Measurements from ENCODE around the gene CDK14. TPM values are rescaled to one million over a fixed set of nuclear protein-coding genes. Genes with fewer than 3 reads are reported as not detected.

The CDK14 gene
- polyA plus RNA-seq, 3 donors: 1.7 to 2.5 (median 2.1) TPM

- WGBS (ENCODE audit: insufficient coverage): 100% methylated on average over 1 of the region's 3 CpGs
- H3K27me3 Mint-ChIP-seq (ENCODE audit: low read depth in 3 of 3): no peaks in the 10 kb centered on the region
These were observed 16.1 kb upstream of the CDK14 start for GRCh38 chr7:90580051-90580450.

DNA sequence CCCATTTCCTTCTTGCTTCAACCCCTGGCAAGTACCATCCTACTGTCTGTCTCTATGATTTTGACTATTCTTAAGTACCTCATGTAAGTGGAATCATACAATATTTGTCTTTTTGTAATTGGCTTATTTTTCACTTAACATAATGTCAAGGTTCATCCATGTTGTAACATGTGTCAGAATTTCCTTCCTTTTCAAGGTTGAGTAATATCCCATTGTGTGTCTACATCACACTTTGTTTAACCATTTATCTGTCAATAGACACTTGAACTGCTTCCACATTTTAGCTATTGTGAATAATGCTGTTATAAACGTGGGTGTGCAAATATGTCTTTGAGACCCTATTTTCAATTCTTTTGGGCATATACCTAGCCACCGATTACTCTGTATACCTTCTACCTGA, 14.0 kb upstream of the CDK14 start:
- Histone ChIP-seq H3K9me3 (replicated peaks in 1 of 2; ENCODE audit: control insufficient read depth in 1 of 2, insufficient read depth in 1 of 2, low read length in 2 of 2) (no peaks in the 10 kb centered on the region), H3K9ac (ENCODE audit: insufficient read depth, low read length, poor library complexity, severe bottlenecking) (no peak overlapping the region), H3K27ac (ENCODE audit: low read depth in 1 of 2, low read length in 2 of 2) (peak overlapping the region in 1 of 2 donors; percentile 58), H3K4me2 (replicated peaks; ENCODE audit: extremely low read depth, low read length, poor library complexity, severe bottlenecking) (peak overlapping the region; percentile 0), H3K36me3 (replicated peaks in 1 of 2; ENCODE audit: control insufficient read depth in 1 of 2, insufficient read depth in 2 of 2, low read length in 2 of 2) (no peaks in the 10 kb centered on the region), H3K27me3 (ENCODE audit: control insufficient read depth in 2 of 2, insufficient read depth in 2 of 2, low read length in 2 of 2) (no peaks in the 10 kb centered on the region), H3K4me1 (ENCODE audit: control insufficient read depth in 1 of 2, insufficient read depth in 2 of 2, low read length in 2 of 2) (peaks cover 34 to 40% of the 10 kb centered on the region in 2 donors), H2AFZ (ENCODE audit: insufficient read depth, low read depth, low read length, poor library complexity, severe bottlenecking) (no peak overlapping the region), H3K79me2 (ENCODE audit: insufficient read depth, low read length) (no peaks in the 10 kb centered on the region), H3K4me3 (replicated peaks in 1 of 3; ENCODE audit: low read depth in 2 of 3, low read length in 3 of 3) (no peak overlapping the region), H4K20me1 (ENCODE audit: insufficient read depth, low read length) (no peaks in the 10 kb centered on the region)
- WGBS (ENCODE audit: insufficient coverage): no CpG with 5 or more reads among the region's 2 CpGs
- peaks cover 0 to 2% of the 10 kb centered on the region in 2 donors for H3K36me3 Mint-ChIP-seq
- peaks cover 0 to 3% (median 0%) of the 10 kb centered on the region in 3 donors for H3K27me3 Mint-ChIP-seq (ENCODE audit: low read depth in 3 of 3)
- H3K9me3 Mint-ChIP-seq: peaks cover 0 to 7% (median 2%) of the 10 kb centered on the region in 7 donors
- intact Hi-C loops (cut with micrococcal nuclease): no loop called here
- no peak overlapping the region for H3K4me3 Mint-ChIP-seq
- peak; percentile 58 to 83 (median 77) for DNase-seq
- peak overlapping the region; percentile 67 to 92 (median 87) for H3K27ac Mint-ChIP-seq
- TF ChIP-seq CTCF (IDR thresholded peaks at IDR 0.05): no peak
- H3K4me1 Mint-ChIP-seq: peaks cover 41% of the 10 kb centered on the region

More at GRCh38 chr7:90580051-90580450, 16.1 kb upstream of the CDK14 start:
- H2AFZ ChIP-seq (ENCODE audit: insufficient read depth, low read depth, low read length, poor library complexity, severe bottlenecking): no peak overlapping the region
- H3K4me1 ChIP-seq (ENCODE audit: control insufficient read depth in 1 of 2, insufficient read depth in 2 of 2, low read length in 2 of 2): peaks cover 34 to 40% of the 10 kb centered on the region in 2 donors
- no peak overlapping the region for H3K4me2 ChIP-seq (replicated peaks; ENCODE audit: extremely low read depth, low read length, poor library complexity, severe bottlenecking)
- no peaks in the 10 kb centered on the region for H4K20me1 ChIP-seq (ENCODE audit: insufficient read depth, low read length)
- Mint-ChIP-seq H3K9me3 (peaks cover 0 to 7% (median 2%) of the 10 kb centered on the region in 7 donors), H3K4me3 (no peak overlapping the region), H3K4me1 (peaks cover 37% of the 10 kb centered on the region), H3K36me3 (peaks cover 0 to 2% of the 10 kb centered on the region in 2 donors), H3K27ac (peak overlapping the region in 6 of 7 donors; percentile 34 to 75 (median 57))
- H3K4me3 ChIP-seq (replicated peaks in 1 of 3; ENCODE audit: low read depth in 2 of 3, low read length in 3 of 3): no peak overlapping the region
- intact Hi-C loops (cut with micrococcal nuclease): no loop called here
- TF ChIP-seq CTCF (IDR thresholded peaks at IDR 0.05): no peak
- H3K36me3 ChIP-seq (replicated peaks in 1 of 2; ENCODE audit: control insufficient read depth in 1 of 2, insufficient read depth in 2 of 2, low read length in 2 of 2): no peaks in the 10 kb centered on the region
- no peaks in the 10 kb centered on the region for H3K27me3 ChIP-seq (ENCODE audit: control insufficient read depth in 2 of 2, insufficient read depth in 2 of 2, low read length in 2 of 2)
- no peaks in the 10 kb centered on the region for H3K9me3 ChIP-seq (replicated peaks in 1 of 2; ENCODE audit: control insufficient read depth in 1 of 2, insufficient read depth in 1 of 2, low read length in 2 of 2)
- no peaks in the 10 kb centered on the region for H3K79me2 ChIP-seq (ENCODE audit: insufficient read depth, low read length)
- H3K27ac ChIP-seq (ENCODE audit: low read depth in 1 of 2, low read length in 2 of 2): peak overlapping the region in 1 of 2 donors; percentile 29
- DNase-seq: no peak
- H3K9ac ChIP-seq (ENCODE audit: insufficient read depth, low read length, poor library complexity, severe bottlenecking): no peak overlapping the region
